Right atrium auricular region (tissue), 2 donors: ENCODE measurements around the gene UGT2B11. TPM values are rescaled to one million over a fixed set of nuclear protein-coding genes. Genes with fewer than 3 reads are reported as not detected.

ENCODE experiments used
- total RNA-seq, 2 donors: library from RNA; depleted of rRNA; stranded (reverse); fragments of >200 nt; gene quantifications; one replicate each; pipeline ENCODE4 v1.1.0, GENCODE V29; 2016

Gene UGT2B11
- total RNA-seq, 2 donors from 2014 or later: not detected

Other genes starting within 250 kb of the UGT2B11 start
- gene UGT2B7, start 118.3 kb downstream of the UGT2B11 start, total RNA-seq: not detected
- not detected for gene UGT2B28, start 65.7 kb upstream of the UGT2B11 start, total RNA-seq